Keratinocyte (primary cell): ENCODE results near the gene MYLIP. TPM values are rescaled to one million over a fixed set of nuclear protein-coding genes. Genes with fewer than 3 reads are reported as not detected.

ENCODE experiments used
- DNase-seq: peaks from one replicate; pipeline ENCODE4 v3.0.0-alpha.2; 2011; ENCODE audit warnings: low read depth, missing footprints, low spot score
- FAIRE-seq: peaks from 2 replicates; lab custom pipeline; 2011; peaks lifted over from hg19 to GRCh38; lab: Jason Lieb, UNC
- H2AFZ ChIP-seq: 2 replicates; pipeline ENCODE4 v1.6.0; 2012; ENCODE audit warnings: low read length, control low read depth, inconsistent platforms; ENCODE audit not compliant: control insufficient read depth
- H3K27ac ChIP-seq: 2 replicates; pipeline ENCODE4 v1.5.1; 2011; ENCODE audit warnings: low read length; ENCODE audit not compliant: control insufficient read depth, insufficient read depth
- H3K27me3 ChIP-seq: 3 replicates; pipeline ENCODE4 v1.6.0; 2011; ENCODE audit warnings: low read length; ENCODE audit not compliant: control insufficient read depth, insufficient read depth; ENCODE audit errors: extremely low read depth
- H3K36me3 ChIP-seq, 2 experiments: 2 replicates in 1 of 2; 3 replicates in 1 of 2; pipeline ENCODE4 v1.5.1; 2011; ENCODE audit warnings: low read length in 2 of 2, mild to moderate bottlenecking in 1 of 2; ENCODE audit not compliant: control insufficient read depth in 2 of 2, insufficient read depth in 2 of 2; ENCODE audit errors: extremely low read depth in 1 of 2
- H3K4me1 ChIP-seq: 3 replicates; pipeline ENCODE4 v1.5.1; 2011; ENCODE audit warnings: low read length; ENCODE audit not compliant: control insufficient read depth, insufficient read depth; ENCODE audit errors: extremely low read depth
- H3K4me2 ChIP-seq: 3 replicates; pipeline ENCODE4 v1.6.0; 2011; ENCODE audit warnings: low read depth, low read length; ENCODE audit not compliant: control insufficient read depth, insufficient read depth; ENCODE audit errors: extremely low read depth
- H3K4me3 ChIP-seq, 3 experiments: fragments of 200-600 bp in 1 of 3; sonication (generic) in 1 of 3; 2 replicates in 2 of 3; 3 replicates in 1 of 3; pipeline ENCODE4 v1.5.1; 2011 to 2016; ENCODE audit warnings: low read length in 3 of 3, mild to moderate bottlenecking in 3 of 3, control low read depth in 2 of 3, inconsistent platforms in 1 of 3, low read depth in 1 of 3, mixed read lengths in 1 of 3, mixed run types in 1 of 3, moderate library complexity in 1 of 3; ENCODE audit not compliant: control insufficient read depth in 2 of 3, insufficient read depth in 2 of 3; ENCODE audit errors: extremely low read depth in 1 of 3
- H3K79me2 ChIP-seq: 2 replicates; pipeline ENCODE4 v1.6.0; 2012; ENCODE audit warnings: low read length; ENCODE audit not compliant: control insufficient read depth, insufficient read depth
- H3K9ac ChIP-seq: 3 replicates; pipeline ENCODE4 v1.6.0; 2011; ENCODE audit warnings: low read length; ENCODE audit not compliant: control insufficient read depth, insufficient read depth; ENCODE audit errors: extremely low read depth
- H3K9me1 ChIP-seq: 3 replicates; pipeline ENCODE4 v1.6.0; 2011; ENCODE audit warnings: low read length; ENCODE audit not compliant: control insufficient read depth, insufficient read depth; ENCODE audit errors: extremely low read depth
- H3K9me3 ChIP-seq: 2 replicates; pipeline ENCODE4 v1.5.1; 2012; ENCODE audit warnings: low read depth, low read length; ENCODE audit not compliant: control insufficient read depth
- H4K20me1 ChIP-seq: 3 replicates; pipeline ENCODE4 v1.6.0; 2011; ENCODE audit warnings: low read length; ENCODE audit not compliant: control insufficient read depth, insufficient read depth; ENCODE audit errors: extremely low read depth
- EZH2 ChIP-seq: IDR thresholded peaks from one replicate; pipeline ENCODE4 v1.6.1; 2012; ENCODE audit warnings: inconsistent platforms, mild to moderate bottlenecking, low read length, moderate library complexity
- dilution Hi-C: fragments of 300-500 bp; cut with MboI; formaldehyde crosslinking; loops from one replicate; pipeline ENCODE4 v1.7.0; 2020; ENCODE audit warnings: low sequenced_read_pairs; ENCODE audit not compliant: extremely low pct_ligation_motif_present
- polyA plus RNA-seq, 5 experiments: library from polyadenylated mRNA; depleted of rRNA in 3 of 5; stranded (reverse) in 3 of 5; stranded (forward) in 1 of 5; unstranded in 1 of 5; fragments of >200 nt; gene quantifications; 1 replicate in 1 of 5; 2 replicates in 3 of 5; 3 replicates in 1 of 5; pipeline versions ENCODE4 v1.2.1 to v1.2.3, GENCODE V29; 2011 to 2012; ENCODE audit warnings: missing spikeins in 2 of 5, low read depth in 1 of 5, low replicate concordance in 1 of 5
- small RNA-seq, 3 experiments: library from RNA; depleted of rRNA; stranded (forward); fragments of <200 nt; gene quantifications; one replicate each; pipeline ENCODE3, GENCODE V24; 2012; ENCODE audit warnings: low read depth in 3 of 3, low replicate concordance in 1 of 3; ENCODE audit not compliant: insufficient read length in 3 of 3
- TF ChIP-seq, protein P1 (sequence below), 3 experiments: IDR thresholded peaks in 1 of 3; conservative IDR thresholded peaks in 1 of 3; optimal IDR thresholded peaks in 1 of 3; 2 replicates in 2 of 3; 3 replicates in 1 of 3; pipeline versions ENCODE3 to v1.5.1; 2011; ENCODE audit warnings: low read length in 3 of 3, mild to moderate bottlenecking in 3 of 3, moderate library complexity in 2 of 3, control low read depth in 1 of 3, inconsistent platforms in 1 of 3; ENCODE audit not compliant: insufficient read depth in 2 of 3; ENCODE audit errors: extremely low read depth in 1 of 3

The MYLIP gene
- polyA plus RNA-seq, 1 donor (not counting 4 experiments of a cell fraction or from before 2014, with no cell fraction given), result 5.8 TPM

GRCh38 chr6:16196984-16197546 lies 68.2 kb downstream of the MYLIP start:
- H3K4me1 ChIP-seq, result no peaks in the 10 kb centered on the region
- H3K79me2 ChIP-seq, result no peaks in the 10 kb centered on the region
- H3K9ac ChIP-seq, result no peak overlapping the region
- no peaks in the 10 kb centered on the region for H3K9me1 ChIP-seq
- no peak for DNase-seq
- H3K27me3 ChIP-seq, result peaks cover 3% of the 10 kb centered on the region
- peak overlapping the region; percentile 42 for H2AFZ ChIP-seq
- dilution Hi-C loops, result loop anchor here (25.0 kb wide), 1 partner anchor 510 kb away; no protein-coding TSS in a partner anchor
- H3K4me3 ChIP-seq, result peak overlapping the region in 1 of 3 experiments; percentile 20
- H3K36me3 ChIP-seq, result no peaks in the 10 kb centered on the region
- FAIRE-seq, result no peak
- peak overlapping the region; percentile 3 for H3K4me2 ChIP-seq
- no peak overlapping the region for H3K27ac ChIP-seq
- H4K20me1 ChIP-seq, result no peaks in the 10 kb centered on the region
- no peaks in the 10 kb centered on the region for H3K9me3 ChIP-seq
- no peak for TF ChIP-seq EZH2
- TF ChIP-seq, protein P1, sequence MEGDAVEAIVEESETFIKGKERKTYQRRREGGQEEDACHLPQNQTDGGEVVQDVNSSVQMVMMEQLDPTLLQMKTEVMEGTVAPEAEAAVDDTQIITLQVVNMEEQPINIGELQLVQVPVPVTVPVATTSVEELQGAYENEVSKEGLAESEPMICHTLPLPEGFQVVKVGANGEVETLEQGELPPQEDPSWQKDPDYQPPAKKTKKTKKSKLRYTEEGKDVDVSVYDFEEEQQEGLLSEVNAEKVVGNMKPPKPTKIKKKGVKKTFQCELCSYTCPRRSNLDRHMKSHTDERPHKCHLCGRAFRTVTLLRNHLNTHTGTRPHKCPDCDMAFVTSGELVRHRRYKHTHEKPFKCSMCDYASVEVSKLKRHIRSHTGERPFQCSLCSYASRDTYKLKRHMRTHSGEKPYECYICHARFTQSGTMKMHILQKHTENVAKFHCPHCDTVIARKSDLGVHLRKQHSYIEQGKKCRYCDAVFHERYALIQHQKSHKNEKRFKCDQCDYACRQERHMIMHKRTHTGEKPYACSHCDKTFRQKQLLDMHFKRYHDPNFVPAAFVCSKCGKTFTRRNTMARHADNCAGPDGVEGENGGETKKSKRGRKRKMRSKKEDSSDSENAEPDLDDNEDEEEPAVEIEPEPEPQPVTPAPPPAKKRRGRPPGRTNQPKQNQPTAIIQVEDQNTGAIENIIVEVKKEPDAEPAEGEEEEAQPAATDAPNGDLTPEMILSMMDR (optimal IDR thresholded peaks at IDR 0.05 in 1 of 3, IDR thresholded peaks at IDR 0.05 in 1 of 3, conservative IDR thresholded peaks at IDR 0.05 in 1 of 3; ENCODE audit: extremely low read depth in 1 of 3, insufficient read depth in 2 of 3, low read length in 3 of 3), result no peak

Small RNA genes within 50 kb of the gene (small RNA-seq; reads per million reads assigned to genes)
- 0 to 0.07 (median 0) reads per million in 3 experiments for gene MIR4639

Other genes with a start within 250 kb of the MYLIP start
- 0.32 to 0.88 TPM (median 0.50 TPM) in 3 replicates for gene GMPR, start 109.5 kb downstream of the MYLIP start, polyA plus RNA-seq